Parathyroid adenoma (tissue), 2 donors: ENCODE measurements around the gene RPL7L1.

Experiments
- H2AFZ ChIP-seq: fragments of 300-600 bp; sonication (generic); one replicate; pipeline ENCODE4 v1.7.0; 2017; ENCODE audit warnings: antibody characterized with exemption, mild to moderate bottlenecking
- H3K27ac ChIP-seq: fragments of 300-600 bp; sonication (generic); one replicate; pipeline ENCODE4 v1.7.0; 2017
- H3K27me3 ChIP-seq: fragments of 300-600 bp; sonication (generic); one replicate; pipeline ENCODE4 v1.7.0; 2017; ENCODE audit warnings: low read length; ENCODE audit not compliant: control insufficient read depth, insufficient read depth
- H3K36me3 ChIP-seq: fragments of 300-600 bp; sonication (generic); one replicate; pipeline ENCODE4 v1.7.0; 2017; ENCODE audit warnings: low read length; ENCODE audit not compliant: control insufficient read depth, insufficient read depth
- H3K4me1 ChIP-seq: fragments of 300-600 bp; sonication (generic); one replicate; pipeline ENCODE4 v1.7.0; 2017; ENCODE audit warnings: control low read depth
- H3K4me2 ChIP-seq: fragments of 300-600 bp; sonication (generic); one replicate; pipeline ENCODE4 v1.7.0; 2017; ENCODE audit warnings: low read length
- H3K4me3 ChIP-seq: fragments of 300-600 bp; sonication (generic); one replicate; pipeline ENCODE4 v1.7.0; 2017; ENCODE audit warnings: low read depth, low read length
- H3K79me2 ChIP-seq: fragments of 300-600 bp; sonication (generic); one replicate; pipeline ENCODE4 v1.7.0; 2017; ENCODE audit warnings: control low read depth
- H3K9ac ChIP-seq: fragments of 300-600 bp; sonication (generic); one replicate; pipeline ENCODE4 v1.7.0; 2017; ENCODE audit warnings: mild to moderate bottlenecking
- H3K9me3 ChIP-seq: fragments of 300-600 bp; sonication (generic); one replicate; pipeline ENCODE4 v1.7.0; 2017; ENCODE audit warnings: low read length; ENCODE audit not compliant: control insufficient read depth
- CTCF ChIP-seq: fragments of 300-600 bp; sonication (generic); IDR thresholded peaks from one replicate; pipeline ENCODE4 v1.7.0; 2017; ENCODE audit warnings: antibody characterized with exemption, mild to moderate bottlenecking
- donor health status: primary hyperparathyroidism.

The RPL7L1 gene

GRCh38 chr6:42879372-42880239 is at the start of gene RPL7L1:
RPL7L1 (plus strand) TSS chr6:42879616; CDS start chr6:42879911, 295 bp downstream.
- peak within 1 kb of the TSS; percentile 56 for H3K9ac ChIP-seq
- H2AFZ ChIP-seq: peak within 1 kb of the TSS; percentile 94
- peak within 1 kb of the TSS; percentile 94 for H3K4me2 ChIP-seq
- H3K4me1 ChIP-seq: peaks cover 5% of the 10 kb centered on the region
- peaks cover 12% of the 10 kb centered on the region for H3K79me2 ChIP-seq
- peak; percentile 35 for TF ChIP-seq CTCF
- peak within 1 kb of the TSS; percentile 87 for H3K27ac ChIP-seq
- H3K4me3 ChIP-seq: peak within 1 kb of the TSS; percentile 96
- no peaks in the 10 kb centered on the region for H3K27me3 ChIP-seq
- H3K36me3 ChIP-seq: no peaks in the 10 kb centered on the region
- no peaks in the 10 kb centered on the region for H3K9me3 ChIP-seq

DNA sequence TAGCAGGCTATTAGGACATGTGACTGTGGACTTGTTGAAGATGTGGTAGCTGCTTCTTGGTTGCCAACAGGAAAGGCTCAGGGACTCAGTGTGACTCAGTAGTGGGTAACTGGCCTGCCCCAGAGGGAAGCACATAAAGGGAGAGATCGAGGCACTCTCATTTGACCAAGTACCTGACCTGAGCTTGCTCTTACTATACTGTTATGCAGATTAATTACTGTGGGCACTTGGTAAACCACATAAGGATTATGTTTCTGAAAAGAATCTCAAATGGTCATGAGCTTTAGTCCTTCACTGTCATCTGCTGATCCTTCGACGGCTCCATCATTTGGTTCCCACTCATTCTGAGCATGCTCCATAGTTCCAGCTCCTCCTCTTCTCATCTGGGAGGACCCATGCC is 48.2 kb upstream of the RPL7L1 start:
- H3K27me3 ChIP-seq: no peaks in the 10 kb centered on the region
- TF ChIP-seq CTCF: no peak
- no peaks in the 10 kb centered on the region for H3K4me1 ChIP-seq
- no peaks in the 10 kb centered on the region for H3K36me3 ChIP-seq
- no peak overlapping the region for H3K27ac ChIP-seq
- H3K9me3 ChIP-seq: no peaks in the 10 kb centered on the region
- H2AFZ ChIP-seq: no peak overlapping the region
- no peak overlapping the region for H3K4me3 ChIP-seq
- H3K79me2 ChIP-seq: peaks cover 31% of the 10 kb centered on the region
- no peak overlapping the region for H3K4me2 ChIP-seq
- H3K9ac ChIP-seq: no peak overlapping the region

- H3K27me3 ChIP-seq: no peaks in the 10 kb centered on the region
- no peak overlapping the region for H2AFZ ChIP-seq
- H3K4me1 ChIP-seq: no peaks in the 10 kb centered on the region
- no peaks in the 10 kb centered on the region for H3K9me3 ChIP-seq
- no peak for TF ChIP-seq CTCF
- H3K36me3 ChIP-seq: no peaks in the 10 kb centered on the region
- H3K27ac ChIP-seq: no peak overlapping the region
- peaks cover 39% of the 10 kb centered on the region for H3K79me2 ChIP-seq
- H3K9ac ChIP-seq: no peak overlapping the region
- H3K4me3 ChIP-seq: no peak overlapping the region
- no peak overlapping the region for H3K4me2 ChIP-seq
These were observed 45.4 kb upstream of the RPL7L1 start for GRCh38 chr6:42834056-42834455.

DNA sequence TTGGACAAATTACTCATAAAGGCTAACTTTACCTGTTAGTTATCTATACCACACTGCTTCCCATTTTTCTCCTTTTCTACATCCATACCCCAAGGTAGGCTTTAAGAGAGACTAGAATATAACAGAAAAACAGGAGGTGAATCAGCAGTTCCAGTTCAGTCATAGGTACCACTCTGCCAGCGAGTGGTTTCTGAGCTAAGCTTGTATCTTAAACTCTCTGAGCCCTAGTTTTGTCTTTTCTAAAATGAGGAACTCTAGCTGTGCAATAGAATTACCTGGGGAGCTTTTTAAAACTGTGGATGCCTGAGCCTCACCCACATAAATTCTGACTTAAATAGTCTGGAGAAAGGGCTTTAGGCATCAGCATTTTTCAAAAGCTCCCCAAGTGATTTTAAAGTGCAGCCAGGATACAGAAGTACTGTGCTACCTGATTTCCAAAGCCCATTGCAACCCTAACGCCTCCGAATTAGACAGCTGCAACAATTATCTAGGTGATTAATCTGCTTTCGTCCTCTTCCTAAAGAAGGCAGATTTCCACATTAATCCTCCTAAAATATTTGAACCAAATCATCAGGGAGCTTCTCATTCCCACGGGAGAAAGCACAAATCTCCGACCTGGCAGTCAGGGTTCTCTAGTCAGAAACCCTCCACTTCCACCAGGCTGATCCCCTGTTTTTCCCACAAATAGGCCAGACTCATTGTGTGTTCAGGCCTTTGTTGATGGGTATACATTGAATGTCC is 37.4 kb upstream of the RPL7L1 start:
- H3K9me3 ChIP-seq: no peaks in the 10 kb centered on the region
- H3K9ac ChIP-seq: no peak overlapping the region
- no peaks in the 10 kb centered on the region for H3K36me3 ChIP-seq
- H3K79me2 ChIP-seq: peaks cover 30% of the 10 kb centered on the region
- TF ChIP-seq CTCF: no peak
- no peak overlapping the region for H3K4me3 ChIP-seq
- no peak overlapping the region for H2AFZ ChIP-seq
- no peaks in the 10 kb centered on the region for H3K4me1 ChIP-seq
- H3K27ac ChIP-seq: no peak overlapping the region
- no peak overlapping the region for H3K4me2 ChIP-seq
- H3K27me3 ChIP-seq: no peaks in the 10 kb centered on the region
